Cardiac septum (tissue), 1 donor: ENCODE data around the gene RFX8. TPM values are rescaled to one million over a fixed set of nuclear protein-coding genes. Genes with fewer than 3 reads are reported as not detected.
"Not testable (repeated sequence)": the region's sequence is repeated elsewhere in the genome, so short reads cannot be mapped to it uniquely, and the experiment has no call there.

Source experiments
- DNase-seq: peaks from one replicate; pipeline ENCODE4 v3.0.0-alpha.2; 2020; ENCODE audit warnings: low spot score
- intact Hi-C: fragments of 100-400 bp; cut with DNase I; formaldehyde crosslinking; loops from one replicate; pipeline ENCODE4 v1.14.0; 2022
- long read RNA-seq: library from polyadenylated mRNA; unstranded; transcript quantifications from one replicate; pipeline ENCODE4 v2.0.0, GENCODE V29; 2021
- total RNA-seq: library from RNA; stranded (reverse); fragmentation: NEBNext Ultra II Directional; extraction: Animal tissue kit (Norgen Biotek cat#: 25700); gene quantifications from one replicate; pipeline ENCODE4 v1.2.1, GENCODE V29; 2021
- donor health status: DM: no; HTN: no; CAD: no.

RFX8 gene
- total RNA-seq: not detected
- long read RNA-seq, partial matches to known transcripts: 0 of 1 reads
- long read RNA-seq, other reads (novel, unspliced or antisense): 1 of 1 reads

- intact Hi-C loops: no loop called here
- no peak for DNase-seq
Measured at GRCh38 chr2:101474731-101475384, at the start of gene RFX8. TSS of gene RFX8 (minus strand) at chr2:101475112. CDS start at chr2:101466848, 8,264 bp downstream.

- intact Hi-C loops: loop anchor here (2.0 to 10.0 kb wide), 2 partner anchors 173 to 177 kb away; no protein-coding TSS in a partner anchor
- DNase-seq: no peak
Measured at GRCh38 chr2:101521487-101521886, 46.6 kb upstream of the RFX8 start.

GRCh38 chr2:101520246-101520645 is 45.3 kb upstream of the RFX8 start:
- no peak for DNase-seq
- intact Hi-C loops: loop anchor here (2.0 to 10.0 kb wide), 2 partner anchors 175 kb away; no protein-coding TSS in a partner anchor

- intact Hi-C loops: loop anchor here (1.0 to 5.0 kb wide), 4 partner anchors 38 to 312 kb away; no protein-coding TSS in a partner anchor
- DNase-seq: no peak
Measured at GRCh38 chr2:101518578-101519492, 43.9 kb upstream of the RFX8 start.

GRCh38 chr2:101517758-101518271 is 42.9 kb upstream of the RFX8 start:
- intact Hi-C loops: loop anchor here (2.0 to 5.0 kb wide), 3 partner anchors 39 to 99 kb away; no protein-coding TSS in a partner anchor
- no peak for DNase-seq

- intact Hi-C loops: loop anchor here (5.0 kb wide), 1 partner anchor 40 kb away; no protein-coding TSS in a partner anchor
Measured at GRCh38 chr2:101516823-101517690, 42.1 kb upstream of the RFX8 start.

GRCh38 chr2:101516349-101516748 is 41.4 kb upstream of the RFX8 start:
- DNase-seq: no peak
- intact Hi-C loops: loop anchor here (5.0 kb wide), 1 partner anchor 41 kb away; no protein-coding TSS in a partner anchor

More at GRCh38 chr2:101516823-101517690, 42.1 kb upstream of the RFX8 start:
- DNase-seq: no peak

- intact Hi-C loops: loop anchor here (5.0 kb wide), 1 partner anchor 42 kb away; no protein-coding TSS in a partner anchor
- DNase-seq: no peak
Measured at GRCh38 chr2:101515477-101515876, 40.6 kb upstream of the RFX8 start.

GRCh38 chr2:101512993-101513392 is 38.1 kb upstream of the RFX8 start:
- intact Hi-C loops: no loop called here

GRCh38 chr2:101511381-101511780 is 36.5 kb upstream of the RFX8 start:
- intact Hi-C loops: no loop called here
- DNase-seq: no peak

More at GRCh38 chr2:101512993-101513392, 38.1 kb upstream of the RFX8 start:
- DNase-seq: no peak

- intact Hi-C loops: no loop called here
Measured at GRCh38 chr2:101509499-101510284, 34.8 kb upstream of the RFX8 start.

GRCh38 chr2:101508636-101509035 is 33.7 kb upstream of the RFX8 start:
- no peak for DNase-seq
- intact Hi-C loops: no loop called here

More at GRCh38 chr2:101509499-101510284, 34.8 kb upstream of the RFX8 start:
- no peak for DNase-seq

- intact Hi-C loops, DNase-seq: not testable (repeated sequence)
Measured at GRCh38 chr2:101505276-101505675, 30.4 kb upstream of the RFX8 start.

GRCh38 chr2:101504744-101505143 is 29.8 kb upstream of the RFX8 start:
- DNase-seq, intact Hi-C loops: not testable (repeated sequence)

GRCh38 chr2:101502095-101502494 is 27.2 kb upstream of the RFX8 start:
- DNase-seq: no peak
- intact Hi-C loops: no loop called here

- no peak for DNase-seq
- intact Hi-C loops: no loop called here
Measured at GRCh38 chr2:101501443-101501842, 26.5 kb upstream of the RFX8 start.

- intact Hi-C loops: no loop called here
- DNase-seq: no peak
Measured at GRCh38 chr2:101500860-101501259, 25.9 kb upstream of the RFX8 start.

GRCh38 chr2:101500180-101500579 is 25.3 kb upstream of the RFX8 start:
- intact Hi-C loops: no loop called here
- no peak for DNase-seq
